Gastrocnemius medialis (tissue), 4 donors: ENCODE results near the gene CRKL.

Experiments used
- CTCF ChIP-seq, 5 experiments: fragments of 450-650 bp in 3 of 5; fragments of 200-600 bp in 2 of 5; sonication (generic) in 2 of 5; IDR thresholded peaks in 4 of 5; conservative IDR thresholded peaks in 1 of 5; 1 replicate in 4 of 5; 2 replicates in 1 of 5; pipeline ENCODE4 v1.5.1; 2016 to 2019; ENCODE audit warnings: antibody characterized with exemption in 5 of 5, mild to moderate bottlenecking in 3 of 5, moderate library complexity in 3 of 5
- POLR2A ChIP-seq, 2 donors: fragments of 450-650 bp; IDR thresholded peaks; one replicate each; pipeline ENCODE4 v1.6.1; 2017; ENCODE audit warnings: antibody characterized with exemption in 2 of 2, mild to moderate bottlenecking in 2 of 2, moderate library complexity in 2 of 2

- TF ChIP-seq CTCF (IDR thresholded peaks at IDR 0.05 in 4 of 5, conservative IDR thresholded peaks at IDR 0.05 in 1 of 5), result no peak
- TF ChIP-seq POLR2A (IDR thresholded peaks at IDR 0.05), result no peak
Observed at GRCh38 chr22:20920881-20921203, 3.6 kb downstream of the CRKL start.
